K562 (cell line): ENCODE measurements around the gene HYPK. TPM values are rescaled to one million over a fixed set of nuclear protein-coding genes. Genes with fewer than 3 reads are reported as not detected.
A peak's percentile ranks its signal among the peaks of the same experiment; 100 is the strongest.
"Not testable (repeated sequence)": the region's sequence is repeated elsewhere in the genome, so short reads cannot be mapped to it uniquely, and the experiment has no call there.

Experiments
- ATAC-seq: fragments of 200-7000 bp; cut with Tn5 transposase; 3 replicates; pipeline ENCODE4 v1.9.1; 2020; ENCODE audit warnings: moderate library complexity
- BruUV-seq: library from RNA; stranded (reverse); fragments of 400-500 nt; replicated peaks from 2 replicates; lab custom pipeline; 2021; lab: Mats Ljungman, UMichigan
- CTCF ChIA-PET: fragments of 300-600 bp; formaldehyde crosslinking; extraction: SDS; loops from one replicate; lab custom pipeline; 2021; ENCODE audit warnings: low intra/inter-chr PET ratio; lab: Yijun Ruan, JAX
- POLR2A ChIA-PET: fragments of 300-600, 350-650 bp; sonication (Branson Sonifier 250); formaldehyde crosslinking; extraction: SDS; loops from one replicate; lab custom pipeline; 2021; ENCODE audit warnings: antibody characterized with exemption, inconsistent platforms; lab: Yijun Ruan, JAX
- DNase-seq, 4 experiments: peaks; one replicate each; pipeline versions ENCODE4 v3.0.0 to v3.0.0-alpha.2; 2011 to 2018; ENCODE audit warnings: low spot score in 3 of 4, mixed read lengths in 3 of 4; ENCODE audit errors: extremely low read depth in 1 of 4
- FAIRE-seq: peaks from 2 replicates; lab custom pipeline; 2011; peaks lifted over from hg19 to GRCh38; lab: Jason Lieb, UNC
- H2AFZ ChIP-seq: 2 replicates; pipeline ENCODE4 v1.6.0; 2011; ENCODE audit warnings: low read depth, low read length, control low read depth, inconsistent platforms
- H3K27ac ChIP-seq: fragments of 200-600 bp; 3 replicates; pipeline ENCODE4 v1.8.0; 2011; ENCODE audit warnings: low read depth, mild to moderate bottlenecking, control low read depth, inconsistent platforms, low read length, moderate library complexity, mixed read lengths; ENCODE audit errors: extremely low read depth
- H3K27me3 ChIP-seq, 2 experiments: fragments of 300-600 bp in 1 of 2; 2 replicates in 1 of 2; 3 replicates in 1 of 2; pipeline versions ENCODE4 v1.6.0 to v1.8.0; 2011; ENCODE audit warnings: inconsistent platforms in 2 of 2, low read length in 2 of 2, mild to moderate bottlenecking in 1 of 2, mixed read lengths in 1 of 2, moderate library complexity in 1 of 2; ENCODE audit not compliant: control insufficient read depth in 2 of 2, insufficient read depth in 2 of 2
- H3K36me3 ChIP-seq: fragments of 300-600 bp; 3 replicates; pipeline ENCODE4 v1.8.0; 2011; ENCODE audit warnings: mild to moderate bottlenecking, low read length, inconsistent platforms; ENCODE audit not compliant: control insufficient read depth, insufficient read depth
- H3K4me1 ChIP-seq, 2 experiments: fragments of 200-600 bp in 1 of 2; replicated peaks in 1 of 2; 2 replicates in 1 of 2; 3 replicates in 1 of 2; pipeline versions ENCODE4 v1.5.1 to v1.8.0; 2011; ENCODE audit warnings: inconsistent platforms in 2 of 2, low read length in 2 of 2, mild to moderate bottlenecking in 1 of 2, mixed read lengths in 1 of 2, moderate library complexity in 1 of 2; ENCODE audit not compliant: control insufficient read depth in 2 of 2, insufficient read depth in 2 of 2
- H3K4me2 ChIP-seq: 2 replicates; pipeline ENCODE4 v1.6.1; 2011; ENCODE audit warnings: low read length, control low read depth, inconsistent platforms, mixed read lengths; ENCODE audit not compliant: insufficient read depth
- H3K4me3 ChIP-seq: fragments of 200-600 bp; sonication (generic), shearing (Covaris generic); 2 replicates; pipeline ENCODE4 v1.5.1; 2016; ENCODE audit warnings: control low read depth, inconsistent platforms
- H3K79me2 ChIP-seq: fragments of 200-600 bp; 3 replicates; pipeline ENCODE4 v1.8.0; 2011; ENCODE audit warnings: low read length, inconsistent platforms; ENCODE audit not compliant: control insufficient read depth, insufficient read depth
- H3K9ac ChIP-seq, 2 experiments: 2 replicates each; pipeline versions ENCODE4 v1.6.0 to v1.6.1; 2011; ENCODE audit warnings: low read depth in 2 of 2, low read length in 2 of 2, control low read depth in 1 of 2, inconsistent platforms in 1 of 2, mild to moderate bottlenecking in 1 of 2, mixed read lengths in 1 of 2; ENCODE audit not compliant: insufficient read depth in 1 of 2
- H3K9me1 ChIP-seq: one replicate; pipeline ENCODE4 v1.6.0; 2011; ENCODE audit warnings: inconsistent platforms, mild to moderate bottlenecking, low read length, moderate library complexity; ENCODE audit not compliant: control insufficient read depth, insufficient read depth
- H3K9me3 ChIP-seq: replicated peaks from 2 replicates; pipeline ENCODE4 v1.5.1; 2011; ENCODE audit warnings: low read depth, low read length, inconsistent platforms; ENCODE audit not compliant: control insufficient read depth, insufficient read depth
- H4K20me1 ChIP-seq: replicated peaks from 2 replicates; pipeline ENCODE4 v1.6.1; 2011; ENCODE audit warnings: low read length, inconsistent platforms, mixed read lengths; ENCODE audit not compliant: control insufficient read depth, insufficient read depth
- ETV1 ChIP-seq: fragments of 450-650 bp; conservative IDR thresholded peaks from 2 replicates; pipeline ENCODE4 v1.6.1; 2016; ENCODE audit warnings: missing genetic modification characterization, control low read depth, low read depth, missing compliant biosample characterization
- GTF2A2 ChIP-seq: IDR thresholded peaks from 2 replicates; pipeline ENCODE4 v1.6.1; 2016; ENCODE audit warnings: mild to moderate bottlenecking, missing genetic modification characterization, missing compliant biosample characterization
- NFIC ChIP-seq: fragments of 450-650 bp; IDR thresholded peaks from 2 replicates; pipeline ENCODE4 v1.6.1; 2017; ENCODE audit warnings: mild to moderate bottlenecking, inconsistent platforms
- ZFX ChIP-seq: sonication (generic); formaldehyde crosslinking; IDR thresholded peaks from 2 replicates; pipeline ENCODE4 v1.8.0; 2022; ENCODE audit warnings: mild to moderate bottlenecking, missing genetic modification reagents, moderate library complexity
- ZNF75A ChIP-seq: fragments of 450-650 bp; formaldehyde crosslinking; IDR thresholded peaks from 2 replicates; pipeline ENCODE4 v1.4.0; 2020; ENCODE audit warnings: mild to moderate bottlenecking
- WGBS: fragments of 100-300 bp; shearing (Covaris generic); methylation state at CpG from one replicate; pipeline ENCODE4 v1.1.6; 2016; ENCODE audit warnings: low coverage, mixed read lengths; ENCODE audit not compliant: insufficient coverage; ENCODE audit errors: missing lambda C conversion rate; 5-methylcytosine and 5-hydroxymethylcytosine counted together
- in situ Hi-C: fragments of 300-500 bp; cut with MboI; formaldehyde crosslinking; loops from 4 replicates; pipeline ENCODE4 v1.15.0; 2018; ENCODE audit warnings: inconsistent platforms, mixed read lengths
- intact Hi-C: fragments of 100-400 bp; cut with micrococcal nuclease; formaldehyde crosslinking; loops from 2 replicates; pipeline ENCODE4 v1.14.2; 2022
- polyA plus RNA-seq, 8 experiments: library from polyadenylated mRNA; depleted of rRNA in 4 of 8; stranded (reverse) in 5 of 8; unstranded in 3 of 8; fragments of >200 nt; fragmentation: Nextera tagmentation in 2 of 8; fragmentation: Illumina TruSeq in 1 of 8; extraction: Ambion mirVana in 2 of 8; extraction: Trizol in 1 of 8; gene quantifications; 2 replicates each; pipeline versions ENCODE4 v1.2.1 to v1.2.3, GENCODE V29; 2011 to 2014; ENCODE audit warnings: inconsistent platforms in 1 of 8, missing spikeins in 1 of 8
- total RNA-seq, 7 experiments: library from RNA; depleted of rRNA in 6 of 7; stranded (reverse); fragments of >200 nt in 6 of 7; fragmentation: Illumina TruSeq in 2 of 7; extraction: Trizol in 2 of 7; gene quantifications; 2 replicates each; pipeline versions ENCODE4 v1.2.1 to v1.2.3, GENCODE V29; 2011 to 2021; ENCODE audit warnings: low replicate concordance in 1 of 7

HYPK gene
- total and polyA plus RNA-seq, 9 of the 15 experiments (the other 6 are each of a cell fraction or from before 2014, with no cell fraction given), result 7.2 to 28.0 (median 21.1) TPM

DNA sequence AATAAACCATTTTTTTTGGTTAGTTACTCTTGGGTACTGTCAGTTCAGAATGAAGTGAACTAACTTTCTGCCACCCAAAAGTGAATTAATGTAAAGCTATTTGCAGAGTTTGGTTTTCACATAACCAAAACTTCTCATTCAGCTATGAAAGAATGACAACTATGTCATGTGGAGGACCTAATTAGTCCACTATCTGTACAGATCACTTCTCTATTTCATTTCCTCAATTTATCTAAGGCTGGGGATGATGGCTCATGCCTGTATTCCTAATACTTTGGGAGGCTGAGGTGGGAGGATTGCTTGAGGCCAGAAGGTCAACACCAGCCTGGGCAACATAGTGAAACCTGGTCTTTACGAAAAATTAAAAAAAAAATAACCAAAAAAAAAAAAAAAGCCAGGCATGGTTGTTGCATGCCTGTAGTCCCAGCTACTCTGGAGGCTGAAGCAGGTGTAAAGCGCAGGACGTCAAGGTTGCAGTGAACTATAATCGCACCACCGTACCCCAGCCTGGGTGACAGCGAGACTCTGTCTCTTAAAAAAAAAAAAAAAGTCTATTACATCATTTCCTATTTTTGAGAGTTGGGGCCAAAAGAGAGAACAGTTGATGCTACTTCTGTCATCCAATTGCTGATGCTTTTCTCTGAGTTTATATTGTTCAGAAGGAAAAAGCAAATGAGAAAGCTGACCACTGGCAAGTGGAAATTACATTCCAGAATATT lies 8.7 kb downstream of the HYPK start:
- Histone ChIP-seq H3K4me2 (no peak overlapping the region), H3K27ac (no peak overlapping the region), H3K9me1 (peaks cover 7% of the 10 kb centered on the region), H3K79me2 (no peaks in the 10 kb centered on the region), H3K9ac (no peak overlapping the region), H4K20me1 (no peaks in the 10 kb centered on the region), H3K9me3 (no peaks in the 10 kb centered on the region), H2AFZ (no peak overlapping the region), H3K4me1 (peaks cover 0 to 8% of the 10 kb centered on the region in 2 experiments; a peak in 2 of 5 replicates), H3K27me3 (no peaks in the 10 kb centered on the region), H3K36me3 (peaks cover 93% of the 10 kb centered on the region), H3K4me3 (no peak overlapping the region)
- no TSS peak for BruUV-seq
- no peak for ATAC-seq
- DNase-seq, result no peak
- ChIA-PET POLR2A (interaction anchor here (1.7 to 3.6 kb wide), 4 partner anchors 8 to 15 kb away, joined by 8 to 19 read pairs (median 14); partner anchors contain the start of genes HYPK, MFAP1 and SERINC4), CTCF (interaction anchor here (0.7 kb wide), 1 partner anchor 277 kb away, joined by 3 read pairs; no protein-coding TSS in a partner anchor)
- intact Hi-C loops (no loop called here), in situ Hi-C loops (no loop called here)
- TF ChIP-seq GTF2A2 (tag) (no peak), ZNF75A (CRISPR knock-in tag) (no peak), ZFX (no peak), ETV1 (tag) (no peak)
- FAIRE-seq, result no peak
- WGBS, result 94% methylated on average over 6 of the region's 6 CpGs

DNA sequence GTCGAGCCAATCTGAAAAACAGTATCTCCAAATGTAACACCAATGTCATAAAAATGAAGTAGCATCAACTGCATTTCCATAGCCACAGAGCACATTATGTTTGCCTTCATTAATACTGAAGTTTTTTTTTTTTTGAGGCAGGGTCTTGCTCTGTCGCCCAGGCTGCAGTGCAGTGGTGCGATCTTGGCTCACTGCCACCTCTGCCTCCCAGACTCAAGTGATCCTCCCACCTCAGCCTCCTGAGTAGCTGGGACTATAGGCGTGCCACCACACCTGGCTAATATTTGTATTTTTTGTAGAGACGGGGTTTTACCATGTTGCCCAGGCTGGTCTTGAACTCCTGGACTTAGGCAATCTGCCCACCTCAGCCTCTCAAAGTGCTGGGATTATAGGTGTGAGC lies 14.7 kb downstream of the HYPK start:
- H3K9me3 ChIP-seq, H3K9ac ChIP-seq: not testable (repeated sequence)
- peak; percentile 66 for TF ChIP-seq NFIC
- TF ChIP-seq, all 486 proteins: peak for 1; not testable (repeated sequence) for 485
- H2AFZ ChIP-seq, intact Hi-C loops, BruUV-seq, H3K9me1 ChIP-seq, H3K27me3 ChIP-seq, H3K4me1 ChIP-seq, DNase-seq, ATAC-seq, in situ Hi-C loops, H4K20me1 ChIP-seq, FAIRE-seq, H3K4me2 ChIP-seq, H3K4me3 ChIP-seq, CTCF ChIA-PET, H3K27ac ChIP-seq: not testable (repeated sequence)
- Histone ChIP-seq H3K79me2 (peaks cover 28% of the 10 kb centered on the region), H3K36me3 (peaks cover 81% of the 10 kb centered on the region)
- POLR2A ChIA-PET, result interaction anchor here (2.0 to 2.1 kb wide), 2 partner anchors 10 to 16 kb away, joined by 5 to 6 read pairs; partner anchors contain the start of gene MFAP1
- WGBS, result 97% methylated on average over 3 of the region's 5 CpGs
